A549 treated with Mapracorat at 1 μM for 4 hours (cell line): Measurements from ENCODE around the gene USP17L19. TPM values are rescaled to one million over a fixed set of nuclear protein-coding genes. Genes with fewer than 3 reads are reported as not detected.

ENCODE experiments used
- total RNA-seq: library from RNA; stranded (reverse); fragments of 200-300 nt; extraction: Qiagen RNA extraction; gene quantifications from 5 replicates; pipeline ENCODE4 v1.2.3, GENCODE V29; 2022

Gene USP17L19
- total RNA-seq, result not detected in 5 replicates

GRCh38 chr4:9253078-9253477 lies at the start of gene USP17L19:
Gene USP17L19, plus strand, starts transcription at chr4:9253378. Its CDS starts 0 bp downstream, at chr4:9253378.

GRCh38 chr4:9210357-9210756 lies 42.8 kb upstream of the USP17L19 start, which contains the start of gene USP17L10:
Gene USP17L10, plus strand, starts transcription at chr4:9210657. Its CDS starts 0 bp downstream, at chr4:9210657.

GRCh38 chr4:9215105-9215504 lies 38.1 kb upstream of the USP17L19 start, which contains the start of gene USP17L11:
Gene USP17L11, plus strand, starts transcription at chr4:9215405. Its CDS starts 0 bp downstream, at chr4:9215405.

GRCh38 chr4:9219852-9220251 lies 33.3 kb upstream of the USP17L19 start, which contains the start of gene USP17L12:
Gene USP17L12, plus strand, starts transcription at chr4:9220152. Its CDS starts 0 bp downstream, at chr4:9220152.

GRCh38 chr4:9224596-9224995 lies 28.6 kb upstream of the USP17L19 start, which contains the start of gene USP17L13:
Gene USP17L13, plus strand, starts transcription at chr4:9224896. Its CDS starts 0 bp downstream, at chr4:9224896.

GRCh38 chr4:9234085-9234484 lies 19.1 kb upstream of the USP17L19 start, which contains the start of gene USP17L15:
Gene USP17L15, plus strand, starts transcription at chr4:9234385. Its CDS starts 0 bp downstream, at chr4:9234385.

GRCh38 chr4:9243579-9243978 lies 9.6 kb upstream of the USP17L19 start, which contains the start of gene USP17L17:
Gene USP17L17, plus strand, starts transcription at chr4:9243879. Its CDS starts 0 bp downstream, at chr4:9243879.

GRCh38 chr4:9247953-9248680 lies 5.1 kb upstream of the USP17L19 start, which contains the start of gene USP17L18:
Gene USP17L18, plus strand, starts transcription at chr4:9248630. Its CDS starts 0 bp downstream, at chr4:9248630.

GRCh38 chr4:9257824-9258223 lies 4.6 kb downstream of the USP17L19 start, which contains the start of gene USP17L20:
Gene USP17L20, plus strand, starts transcription at chr4:9258124. Its CDS starts 0 bp downstream, at chr4:9258124.

GRCh38 chr4:9262572-9262971 lies 9.4 kb downstream of the USP17L19 start, which contains the start of gene USP17L21:
Gene USP17L21, plus strand, starts transcription at chr4:9262872. Its CDS starts 0 bp downstream, at chr4:9262872.

GRCh38 chr4:9267319-9267718 lies 14.1 kb downstream of the USP17L19 start, which contains the start of gene USP17L22:
Gene USP17L22, plus strand, starts transcription at chr4:9267619. Its CDS starts 0 bp downstream, at chr4:9267619.

Other genes with a start within 250 kb of the USP17L19 start
- gene FAM90A26, start 83.0 kb upstream of the USP17L19 start, total RNA-seq, result not detected in 5 replicates
- gene USP17L10, start 42.7 kb upstream of the USP17L19 start, total RNA-seq, result not detected in 5 replicates
- gene USP17L11, start 38.0 kb upstream of the USP17L19 start, total RNA-seq, result not detected in 5 replicates
- gene USP17L12, start 33.2 kb upstream of the USP17L19 start, total RNA-seq, result not detected in 5 replicates
- gene USP17L13, start 28.5 kb upstream of the USP17L19 start, total RNA-seq, result not detected in 5 replicates
- gene USP17L15, start 19.0 kb upstream of the USP17L19 start, total RNA-seq, result not detected in 5 replicates
- not detected in 5 replicates for gene USP17L17, start 9.5 kb upstream of the USP17L19 start, total RNA-seq
- not detected in 5 replicates for gene USP17L18, start 4.7 kb upstream of the USP17L19 start, total RNA-seq
- gene USP17L20, start 4.7 kb downstream of the USP17L19 start, total RNA-seq, result not detected in 5 replicates
- not detected in 5 replicates for gene USP17L21, start 9.5 kb downstream of the USP17L19 start, total RNA-seq
- not detected in 5 replicates for gene USP17L22, start 14.2 kb downstream of the USP17L19 start, total RNA-seq
- not detected in 5 replicates for gene USP17L24, start 71.8 kb downstream of the USP17L19 start, total RNA-seq
- not detected in 5 replicates for gene USP17L25, start 76.5 kb downstream of the USP17L19 start, total RNA-seq
- not detected in 5 replicates for gene USP17L26, start 81.3 kb downstream of the USP17L19 start, total RNA-seq
- gene USP17L5, start 86.0 kb downstream of the USP17L19 start, total RNA-seq, result not detected in 5 replicates
- gene USP17L27, start 90.8 kb downstream of the USP17L19 start, total RNA-seq, result not detected in 5 replicates
- not detected in 5 replicates for gene USP17L28, start 95.5 kb downstream of the USP17L19 start, total RNA-seq
- not detected in 5 replicates for gene USP17L29, start 100.3 kb downstream of the USP17L19 start, total RNA-seq
- not detected in 5 replicates for gene USP17L30, start 109.8 kb downstream of the USP17L19 start, total RNA-seq
- not detected in 5 replicates for gene DEFB131A, start 191.0 kb downstream of the USP17L19 start, total RNA-seq